Femur (tissue), 1 donor: ENCODE data around the gene SLC25A29.
"Not testable (repeated sequence)": the region's sequence is repeated elsewhere in the genome, so short reads cannot be mapped to it uniquely, and the experiment has no call there.

ENCODE experiments used
- DNase-seq: peaks from one replicate; pipeline ENCODE4 v3.0.0-alpha.2; 2017

SLC25A29 gene

GRCh38 chr14:100292776-100293461, 13.3 kb downstream of the SLC25A29 start:
- no peak for DNase-seq

- DNase-seq = no peak
Measured at GRCh38 chr14:100292301-100292775, 13.9 kb downstream of the SLC25A29 start.

DNA sequence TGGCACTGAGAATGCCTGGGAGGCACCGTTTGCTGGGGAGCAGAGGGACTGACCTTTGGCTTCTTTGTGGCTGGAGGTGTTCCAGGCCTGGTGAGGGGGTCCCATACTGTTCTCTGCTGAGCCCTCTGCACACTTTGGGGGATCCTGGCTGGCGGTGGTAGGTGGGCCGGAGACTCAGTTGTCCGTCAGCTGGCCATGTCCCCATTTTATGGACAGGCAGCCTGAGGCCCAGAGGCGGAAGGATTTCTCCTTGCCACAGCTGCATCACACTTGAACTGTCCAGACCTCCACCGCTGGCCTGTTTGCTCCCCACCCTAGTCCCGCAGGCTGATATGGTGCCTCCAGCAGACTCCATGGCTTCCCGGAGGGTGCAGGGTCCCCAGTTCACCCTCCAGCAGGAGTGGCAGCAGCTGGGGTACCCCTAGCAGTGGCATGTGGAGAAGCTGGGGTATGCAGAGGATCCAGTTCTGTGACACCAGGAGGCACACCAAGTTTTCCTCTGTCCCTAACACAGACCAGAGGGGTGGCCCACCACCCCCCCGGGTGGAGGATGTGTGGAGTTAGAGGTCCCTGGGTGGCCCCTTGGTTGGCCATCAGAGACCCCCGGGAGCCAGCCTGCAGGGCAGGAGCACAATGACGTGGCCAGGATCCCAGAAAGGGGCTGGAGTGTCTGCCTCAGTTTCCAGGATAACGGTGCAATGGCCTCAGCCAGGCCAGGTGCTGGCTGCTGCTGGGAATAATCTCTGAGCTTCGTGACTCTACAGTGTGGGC, 14.8 kb downstream of the SLC25A29 start:
- DNase-seq = peak; percentile 13

DNA sequence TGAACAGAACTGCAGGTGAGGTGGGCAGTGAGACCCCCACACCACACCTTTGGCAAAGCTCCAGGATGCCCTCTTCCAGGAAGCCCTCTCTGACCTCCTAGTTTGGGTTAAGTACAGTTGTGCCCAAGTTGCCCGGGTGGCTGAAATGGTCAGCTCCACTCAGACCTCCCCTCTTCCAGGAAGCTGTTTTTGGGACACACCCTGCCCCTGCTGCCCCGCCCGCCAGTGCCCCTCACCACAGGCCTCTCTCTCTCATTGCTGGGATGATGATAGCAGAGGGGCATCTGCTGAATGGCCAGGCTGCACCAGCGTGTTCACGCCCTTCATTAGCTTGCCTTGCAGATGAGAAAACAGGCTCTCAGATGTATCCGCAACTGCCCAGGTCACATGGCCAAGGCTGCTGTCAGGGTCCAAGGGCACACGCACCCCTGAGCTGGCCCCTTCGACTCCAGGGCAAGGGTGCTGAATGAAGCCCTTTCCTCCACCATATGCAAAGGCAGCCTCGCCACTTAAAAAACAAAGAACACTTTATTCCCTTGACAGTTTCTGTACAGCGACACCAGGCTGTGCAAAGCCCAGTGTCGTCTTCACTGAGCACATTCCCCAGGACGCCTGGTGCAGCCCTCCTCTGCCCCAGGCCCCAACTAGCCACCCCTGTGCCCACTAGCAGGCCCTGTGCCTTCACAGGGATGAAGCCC, 15.5 kb downstream of the SLC25A29 start:
- DNase-seq = peak; percentile 19

- peak; percentile 21 for DNase-seq
Measured at GRCh38 chr14:100289916-100290606, 16.2 kb downstream of the SLC25A29 start.

- DNase-seq = peak; percentile 18
Measured at GRCh38 chr14:100288382-100289185, 17.7 kb downstream of the SLC25A29 start.

DNA sequence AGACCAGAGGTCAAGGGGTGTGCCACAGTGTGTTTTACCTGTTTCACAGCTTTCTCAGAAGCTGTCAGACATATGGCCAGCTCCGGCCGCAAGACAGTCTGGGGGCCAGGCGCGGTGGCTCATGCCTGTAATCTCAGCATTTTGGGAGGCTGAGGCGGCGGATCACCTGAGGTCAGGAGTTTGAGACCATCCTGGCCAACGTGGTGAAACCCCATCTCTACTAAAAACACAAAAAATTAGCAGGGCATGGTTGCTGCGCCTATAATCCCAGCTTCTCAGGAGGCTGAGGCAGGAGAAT, 18.3 kb downstream of the SLC25A29 start:
- DNase-seq = not testable (repeated sequence)

- DNase-seq = peak; percentile 14
Measured at GRCh38 chr14:100287202-100287997, 18.8 kb downstream of the SLC25A29 start.

DNA sequence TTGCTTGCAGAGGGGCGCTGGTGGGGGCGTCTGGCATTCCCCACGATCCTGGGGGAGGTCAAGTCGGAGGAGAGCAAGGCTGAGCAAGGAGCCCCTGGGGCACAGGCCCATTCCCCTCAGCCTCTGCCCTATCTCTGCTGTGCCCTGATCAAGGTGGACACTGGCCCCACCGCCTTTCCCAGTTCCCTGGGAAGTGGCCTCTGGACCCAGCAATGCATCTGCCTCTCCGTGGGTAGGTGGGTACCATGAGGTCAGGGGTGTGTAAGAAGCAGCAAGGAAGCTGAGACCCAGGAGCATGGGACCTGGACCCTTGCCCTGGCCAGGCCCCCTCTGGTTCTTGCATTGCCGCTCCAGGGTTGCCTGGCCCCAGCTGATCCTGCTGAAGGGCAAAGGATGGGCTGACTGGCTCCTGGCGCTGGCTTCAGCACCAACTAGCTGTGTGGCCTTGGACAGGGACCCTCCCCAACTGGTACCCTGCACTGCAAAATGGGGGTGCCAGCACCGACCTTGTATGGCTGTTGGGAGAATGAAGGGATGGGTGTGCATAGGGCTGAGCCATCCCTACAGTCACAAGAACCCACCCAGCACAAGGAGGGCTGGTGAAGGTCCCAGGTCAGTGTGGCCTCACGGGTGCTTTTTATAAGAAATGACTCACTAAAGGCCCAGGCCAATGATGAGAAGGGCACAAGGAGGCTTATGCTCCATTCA, 19.6 kb downstream of the SLC25A29 start:
- DNase-seq = peak; percentile 17

GRCh38 chr14:100285913-100286400, 20.3 kb downstream of the SLC25A29 start:
- no peak for DNase-seq

DNA sequence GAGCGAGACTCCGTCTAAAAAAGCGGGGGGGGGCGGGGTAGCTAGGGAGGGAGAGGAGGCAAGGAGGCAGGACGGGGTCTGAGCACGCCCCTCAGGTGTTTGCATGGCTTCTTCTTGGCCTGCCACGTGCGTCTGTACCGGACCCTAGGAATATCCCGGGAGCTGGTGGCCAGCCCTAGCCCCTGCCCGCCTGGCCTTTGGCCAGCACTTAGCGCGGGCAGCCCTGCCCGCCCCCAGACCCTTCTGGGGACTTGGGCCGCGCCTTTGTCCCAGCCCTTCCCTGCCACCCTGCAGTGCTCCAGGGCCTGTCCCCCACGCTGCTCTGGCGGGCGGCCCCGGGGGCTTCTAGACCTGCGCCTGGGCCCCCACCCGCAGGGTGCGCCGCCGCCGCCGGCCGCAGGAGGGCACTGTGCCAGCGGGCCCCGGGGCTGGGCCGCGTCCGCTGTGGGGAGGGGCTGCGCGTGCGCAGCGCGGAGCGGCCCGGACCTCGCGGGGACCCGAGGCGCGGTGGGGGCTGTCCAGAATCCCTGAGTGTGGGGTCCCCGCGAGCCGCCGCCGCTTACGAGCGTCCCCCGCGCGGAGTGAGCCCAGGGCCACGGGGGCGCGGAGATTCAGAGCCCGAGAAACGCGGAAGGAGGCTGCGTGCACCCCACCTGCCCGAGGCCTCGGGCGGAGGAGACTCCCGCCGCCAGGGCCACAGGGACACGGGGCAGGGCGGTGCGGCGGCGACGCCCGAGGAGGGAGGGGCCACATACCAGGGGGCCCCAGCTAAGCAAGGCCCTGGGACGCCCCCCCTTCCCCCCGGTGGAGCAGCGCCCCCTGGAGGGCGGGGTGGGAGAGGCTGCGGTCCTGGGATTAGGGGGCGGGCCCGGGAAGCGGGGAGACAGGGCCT, 21.0 kb downstream of the SLC25A29 start:
- DNase-seq = peak; percentile 76

DNA sequence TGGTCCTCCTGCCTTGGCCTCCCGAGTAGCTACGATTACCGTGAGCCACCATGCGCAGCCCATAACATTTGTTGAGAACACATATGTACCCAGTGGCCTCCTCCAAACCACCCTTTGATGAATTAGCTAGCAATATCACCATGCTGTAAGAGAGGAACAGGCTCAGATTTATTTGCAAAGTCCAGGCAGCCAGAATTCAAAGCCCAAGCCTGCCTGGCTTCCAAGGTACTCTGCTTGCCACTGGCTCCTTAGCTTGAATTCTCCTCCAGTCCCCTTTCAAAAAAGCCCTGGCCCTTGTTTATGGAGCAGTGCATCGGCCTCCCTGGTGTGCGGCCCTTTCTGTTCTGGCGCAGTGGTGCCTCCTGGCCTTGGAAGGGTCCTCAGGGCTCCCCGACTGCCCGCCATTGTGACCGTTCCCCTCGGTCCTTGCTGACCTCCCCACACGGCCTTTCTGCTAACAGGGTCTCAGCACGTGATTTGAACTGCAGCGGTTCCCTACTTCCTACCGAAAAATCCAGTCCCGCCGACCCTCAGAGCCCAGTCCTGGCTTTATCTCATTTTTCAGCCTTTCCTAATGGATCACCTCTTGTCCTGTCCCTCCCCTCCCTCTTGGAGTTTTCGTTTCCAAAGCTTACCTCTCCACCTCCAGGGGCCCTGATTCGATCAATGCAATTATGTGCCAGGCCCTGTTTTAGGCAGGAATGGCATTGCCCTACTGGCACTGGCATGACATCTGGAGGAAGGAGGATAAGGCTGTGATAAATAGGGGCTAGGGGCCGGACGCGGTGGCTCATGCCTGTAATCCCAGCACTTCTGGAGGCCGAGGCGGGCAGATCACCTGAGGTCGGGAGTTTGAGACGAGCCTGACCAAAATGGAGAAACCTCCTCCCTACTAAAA, 22.0 kb downstream of the SLC25A29 start:
- DNase-seq = peak; percentile 20

GRCh38 chr14:100283436-100283835, 22.8 kb downstream of the SLC25A29 start:
- DNase-seq = not testable (repeated sequence)

DNA sequence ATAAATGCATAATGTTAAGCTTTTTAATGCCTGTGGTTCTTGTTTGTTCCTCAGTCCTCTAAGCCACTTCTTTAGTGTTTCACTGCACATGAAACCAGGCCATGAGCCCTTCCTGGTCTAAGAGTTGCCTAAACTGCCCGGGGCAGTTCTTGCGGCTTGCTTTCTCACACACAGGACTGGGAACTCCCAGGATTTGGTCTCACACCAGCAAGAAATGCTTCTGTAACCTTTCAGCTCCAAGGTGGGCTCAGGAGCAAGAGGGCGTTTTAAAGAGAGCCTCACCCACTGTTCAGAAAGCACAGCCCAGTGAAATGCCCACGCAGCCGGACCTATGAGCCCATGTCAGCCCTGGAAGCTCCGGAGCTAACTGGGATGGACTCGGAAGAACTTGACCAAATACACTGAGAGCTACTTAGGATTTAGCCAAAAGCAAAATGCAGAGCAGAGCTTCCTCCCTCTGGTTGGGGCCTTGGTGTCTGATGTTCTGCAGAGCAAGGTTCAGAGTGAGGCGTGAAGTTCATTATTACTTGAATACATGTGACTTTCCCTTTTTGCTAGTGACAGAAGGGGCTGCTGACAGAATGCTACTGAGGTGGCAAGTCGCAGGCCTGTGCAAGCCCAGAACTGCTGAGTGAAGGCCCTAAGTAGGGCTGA, 23.4 kb downstream of the SLC25A29 start:
- no peak for DNase-seq

- DNase-seq = no peak
Measured at GRCh38 chr14:100282083-100282350, 24.2 kb downstream of the SLC25A29 start.

DNA sequence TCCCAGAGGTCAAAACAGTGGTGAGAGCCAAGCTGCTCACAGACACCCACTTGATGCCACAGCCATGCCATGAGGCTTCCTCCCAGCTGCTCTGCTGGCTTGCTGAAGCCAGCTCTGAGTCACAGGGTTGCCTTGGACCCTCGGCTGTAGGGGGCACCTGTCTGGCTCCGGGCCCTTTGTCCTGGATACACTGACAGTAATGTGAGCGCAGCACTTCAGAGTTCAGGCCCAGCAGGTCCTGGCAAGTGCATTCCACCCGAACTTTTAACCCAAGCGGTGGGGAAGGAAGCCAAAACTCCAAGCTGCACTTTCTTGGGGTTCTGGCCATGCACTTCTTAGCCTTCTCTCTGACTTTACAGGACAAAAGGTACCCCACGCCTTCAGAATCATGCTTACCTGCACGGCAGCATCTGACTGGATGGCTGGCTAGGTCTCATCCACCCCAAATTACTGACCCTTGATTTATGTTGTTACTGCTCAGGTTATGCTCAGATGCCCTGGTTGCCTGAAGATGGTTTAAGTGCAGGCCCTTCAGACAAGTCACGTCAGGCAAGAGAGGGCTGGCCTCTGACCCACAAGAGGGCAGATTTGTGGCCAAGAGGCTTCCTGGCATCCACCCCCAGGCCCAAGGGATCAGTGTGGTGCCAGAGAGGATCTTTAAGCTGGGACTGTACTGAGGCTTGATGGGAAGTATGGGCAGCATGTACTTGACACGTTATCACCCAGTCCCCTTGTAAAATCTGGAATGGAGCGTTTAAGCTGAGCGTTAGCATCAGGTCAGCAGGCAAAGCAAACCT, 24.8 kb downstream of the SLC25A29 start:
- DNase-seq = peak; percentile 43

- no peak for DNase-seq
Measured at GRCh38 chr14:100279563-100279962, 26.7 kb downstream of the SLC25A29 start.
